Spleen (tissue), 11 donors: ENCODE data around the gene ARIH2. TPM values are rescaled to one million over a fixed set of nuclear protein-coding genes. Genes with fewer than 3 reads are reported as not detected.
A peak's percentile ranks its signal among the peaks of the same experiment; 100 is the strongest.

Experiments
- DNase-seq: peaks from one replicate; pipeline ENCODE4 v3.0.0-alpha.2; 2020
- H3K27ac ChIP-seq, 8 donors: fragments of 200-600 bp; sonication (generic) in 7 of 8; 1 replicate in 4 of 8; 2 replicates in 4 of 8; pipeline versions ENCODE4 v1.5.0 to v1.8.0; 2016 to 2021; ENCODE audit warnings: inconsistent platforms in 4 of 8, mild to moderate bottlenecking in 4 of 8, moderate library complexity in 1 of 8
- H3K27me3 ChIP-seq, 7 donors: fragments of 200-600 bp; sonication (generic) in 6 of 7; replicated peaks in 1 of 7; 1 replicate in 4 of 7; 2 replicates in 3 of 7; pipeline versions ENCODE4 v1.5.0 to v1.8.0; 2016 to 2021; ENCODE audit warnings: inconsistent platforms in 3 of 7, mild to moderate bottlenecking in 1 of 7
- H3K36me3 ChIP-seq, 6 donors: fragments of 200-600 bp; sonication (generic) in 5 of 6; 1 replicate in 4 of 6; 2 replicates in 2 of 6; pipeline versions ENCODE4 v1.5.0 to v1.8.0; 2016 to 2021; ENCODE audit warnings: inconsistent platforms in 2 of 6
- H3K4me1 ChIP-seq, 6 donors: fragments of 200-600 bp; sonication (generic) in 5 of 6; 1 replicate in 3 of 6; 2 replicates in 3 of 6; pipeline versions ENCODE4 v1.5.0 to v1.8.0; 2016 to 2021; ENCODE audit warnings: inconsistent platforms in 3 of 6
- H3K4me3 ChIP-seq, 8 donors: fragments of 200-600 bp; sonication (generic) in 7 of 8; 1 replicate in 4 of 8; 2 replicates in 4 of 8; pipeline versions ENCODE4 v1.5.0 to v1.8.0; 2016 to 2021; ENCODE audit warnings: inconsistent platforms in 4 of 8, mild to moderate bottlenecking in 4 of 8, moderate library complexity in 2 of 8
- H3K9me3 ChIP-seq, 8 donors: fragments of 200-600 bp; sonication (generic) in 7 of 8; 1 replicate in 4 of 8; 2 replicates in 4 of 8; pipeline versions ENCODE4 v1.5.0 to v1.8.0; 2016 to 2021; ENCODE audit warnings: inconsistent platforms in 4 of 8
- CTCF ChIP-seq, 11 experiments: fragments of 200-600 bp in 7 of 11; fragments of 450-650 bp in 4 of 11; sonication (generic) in 4 of 11; IDR thresholded peaks in 8 of 11; conservative IDR thresholded peaks in 3 of 11; 1 replicate in 7 of 11; 2 replicates in 4 of 11; pipeline versions ENCODE4 v1.4.0 to v1.8.0; 2016 to 2021; ENCODE audit warnings: antibody characterized with exemption in 11 of 11, inconsistent platforms in 4 of 11, mild to moderate bottlenecking in 1 of 11
- POLR2A ChIP-seq, 3 donors: fragments of 450-650 bp; IDR thresholded peaks; one replicate each; pipeline ENCODE4 v1.5.1; 2017; ENCODE audit warnings: antibody characterized with exemption in 3 of 3, mild to moderate bottlenecking in 1 of 3
- POLR2AphosphoS5 ChIP-seq, 3 donors: sonication (generic); formaldehyde crosslinking; IDR thresholded peaks; one replicate each; pipeline ENCODE4 v1.5.1; 2017; ENCODE audit warnings: antibody characterized with exemption in 3 of 3
- WGBS, 5 donors: extraction: QIAGEN DNeasy Blood & Tissue Kit in 3 of 5; methylation state at CpG; one replicate each; pipeline versions ENCODE4 v1.1.5 to v1.1.7; 2013 to 2018; 5-methylcytosine and 5-hydroxymethylcytosine counted together
- intact Hi-C: fragments of 100-400 bp; cut with DNase I; formaldehyde crosslinking; loops from one replicate; pipeline ENCODE4 v1.15.0; 2023; ENCODE audit warnings: low total_unique reads
- polyA plus RNA-seq, 3 donors: library from polyadenylated mRNA; stranded (reverse); fragments of 200-250 nt; gene quantifications; one replicate each; pipeline ENCODE4 v1.2.1, GENCODE V29; 2013
- total RNA-seq, 7 donors: library from RNA; depleted of rRNA in 3 of 7; stranded (reverse); fragments of >200 nt in 3 of 7; fragmentation: NEBNext Ultra II Directional in 4 of 7; extraction: Animal tissue kit (Norgen Biotek cat#: 25700) in 4 of 7; gene quantifications; one replicate each; pipeline versions ENCODE4 v1.1.0 to v1.2.1, GENCODE V29; 2016 to 2021
- donor health status: healthy with polysubstance abuse.
- donor health status: DM: no; HTN: no; CAD: no; lungs with moderate emphysema.
- donor health status: DM: no; HTN: no; CAD: no.
- donor health status: Bipolar disorder and iron deficiency.
- donor health status: healthy.
- donor health status: DM: no; HTN: no; CAD: no.
- donor health status: DM: yes; HTN: yes; CAD: no.

ARIH2 gene
- total and polyA plus RNA-seq, 10 donors, result 25.2 to 112 (median 94.5) TPM

- H3K27ac ChIP-seq, result peak overlapping the region in 2 of 8 donors; percentile 85 to 98
- 80 to 92% (median 87%) methylated on average over 5 to 6 of the region's 6 CpGs for WGBS, 5 donors
- no peak for DNase-seq
Measured at GRCh38 chr3:49016414-49017228, 98.0 kb downstream of the ARIH2 start.

GRCh38 chr3:49017229-49017970 is 98.8 kb downstream of the ARIH2 start:
- intact Hi-C loops, result no loop called here
- Histone ChIP-seq H3K27me3 (no peaks in the 10 kb centered on the region), H3K9me3 (no peaks in the 10 kb centered on the region), H3K4me3 (peak overlapping the region; percentile 88 to 100 (median 99)), H3K27ac (peak overlapping the region in 7 of 8 donors; percentile 64 to 100 (median 86)), H3K36me3 (peaks cover 0 to 47% (median 36%) of the 10 kb centered on the region in 6 donors), H3K4me1 (peaks cover 28 to 73% (median 49%) of the 10 kb centered on the region in 6 donors)
- no peak for TF ChIP-seq POLR2AphosphoS5 (IDR thresholded peaks at IDR 0.05)
- no peak for TF ChIP-seq CTCF (IDR thresholded peaks at IDR 0.05 in 8 of 11, conservative IDR thresholded peaks at IDR 0.05 in 3 of 11)
- TF ChIP-seq POLR2A (IDR thresholded peaks at IDR 0.05), result no peak
- DNase-seq, result no peak
- 10 to 58% (median 12%) methylated on average over 2 to 23 of the region's 23 CpGs for WGBS, 5 donors

More at GRCh38 chr3:49016414-49017228, 98.0 kb downstream of the ARIH2 start:
- Histone ChIP-seq H3K27me3 (no peaks in the 10 kb centered on the region), H3K4me1 (peaks cover 34 to 78% (median 56%) of the 10 kb centered on the region in 6 donors), H3K36me3 (peaks cover 0 to 55% (median 43%) of the 10 kb centered on the region in 6 donors), H3K4me3 (peak overlapping the region in 1 of 8 donors; percentile 88), H3K9me3 (no peaks in the 10 kb centered on the region)
- intact Hi-C loops, result no loop called here
- no peak for TF ChIP-seq CTCF (IDR thresholded peaks at IDR 0.05 in 8 of 11, conservative IDR thresholded peaks at IDR 0.05 in 3 of 11)
- TF ChIP-seq POLR2A (IDR thresholded peaks at IDR 0.05), result no peak
- peak in 2 of 3 donors; percentile 14 to 33 for TF ChIP-seq POLR2AphosphoS5 (IDR thresholded peaks at IDR 0.05)

GRCh38 chr3:49017971-49018706 is 99.5 kb downstream of the ARIH2 start, which contains the start of gene DALRD3:
DALRD3 (minus strand) TSS chr3:49018580; CDS start chr3:49018564, 16 bp downstream.
- Histone ChIP-seq H3K27ac (peak within 1 kb of the TSS; percentile 64 to 100 (median 92)), H3K27me3 (no peaks in the 10 kb centered on the region), H3K4me1 (peaks cover 34 to 73% (median 49%) of the 10 kb centered on the region in 6 donors), H3K9me3 (no peaks in the 10 kb centered on the region), H3K4me3 (peak within 1 kb of the TSS; percentile 88 to 100 (median 99)), H3K36me3 (peaks cover 0 to 45% (median 30%) of the 10 kb centered on the region in 6 donors)
- 0 to 1% (median 1%) methylated on average over 46 to 85 of the region's 85 CpGs for WGBS, 5 donors
- intact Hi-C loops, result no loop called here
- peak; percentile 82 to 90 (median 83) for TF ChIP-seq POLR2AphosphoS5 (IDR thresholded peaks at IDR 0.05)
- peak in 1 of 3 donors; percentile 42 for TF ChIP-seq POLR2A (IDR thresholded peaks at IDR 0.05)
- TF ChIP-seq CTCF (IDR thresholded peaks at IDR 0.05 in 8 of 11, conservative IDR thresholded peaks at IDR 0.05 in 3 of 11), result peak in 1 of 11 experiments; percentile 8
- DNase-seq, result peak; percentile 92
